Stromal cell of bone marrow (primary cell): Measurements from ENCODE around the gene KDM5B.
"Not testable (repeated sequence)": the region's sequence is repeated elsewhere in the genome, so short reads cannot be mapped to it uniquely, and the experiment has no call there.

Experiments used
- DNase-seq: peaks from one replicate; pipeline ENCODE4 v3.0.0-alpha.2; 2012; ENCODE audit warnings: low read depth

Gene KDM5B

GRCh38 chr1:202791077-202791747, 17.0 kb downstream of the KDM5B start:
- DNase-seq = no peak

GRCh38 chr1:202788800-202789199, 19.4 kb downstream of the KDM5B start:
- DNase-seq = no peak

- no peak for DNase-seq
These were observed 21.4 kb downstream of the KDM5B start for GRCh38 chr1:202786804-202787203.

- no peak for DNase-seq
These were observed 27.0 kb downstream of the KDM5B start for GRCh38 chr1:202781180-202781579.

- no peak for DNase-seq
These were observed 38.1 kb downstream of the KDM5B start for GRCh38 chr1:202770135-202770534.

GRCh38 chr1:202765721-202766120, 42.5 kb downstream of the KDM5B start:
- DNase-seq = peak; percentile 5

- DNase-seq = no peak
These were observed 46.2 kb downstream of the KDM5B start for GRCh38 chr1:202762019-202762418.

- no peak for DNase-seq
These were observed 47.6 kb downstream of the KDM5B start for GRCh38 chr1:202760589-202760988.

- peak; percentile 2 for DNase-seq
These were observed 51.8 kb downstream of the KDM5B start for GRCh38 chr1:202756391-202756790.

GRCh38 chr1:202754293-202754692, 53.9 kb downstream of the KDM5B start:
- DNase-seq = no peak

GRCh38 chr1:202752774-202753173, 55.4 kb downstream of the KDM5B start:
- DNase-seq = no peak

GRCh38 chr1:202750761-202751160, 57.5 kb downstream of the KDM5B start:
- no peak for DNase-seq

- DNase-seq = no peak
These were observed 58.2 kb downstream of the KDM5B start for GRCh38 chr1:202750024-202750423.

- no peak for DNase-seq
These were observed 62.8 kb downstream of the KDM5B start for GRCh38 chr1:202745323-202745888.

- not testable (repeated sequence) for DNase-seq
These were observed 63.5 kb downstream of the KDM5B start for GRCh38 chr1:202744770-202745169.

- no peak for DNase-seq
These were observed 65.7 kb downstream of the KDM5B start for GRCh38 chr1:202742496-202742895.

GRCh38 chr1:202733251-202733650, 75.0 kb downstream of the KDM5B start:
- DNase-seq = no peak

GRCh38 chr1:202728951-202729350, 79.3 kb downstream of the KDM5B start:
- no peak for DNase-seq

- DNase-seq = no peak
These were observed 82.7 kb downstream of the KDM5B start for GRCh38 chr1:202725526-202725925.

GRCh38 chr1:202723708-202724107, 84.5 kb downstream of the KDM5B start:
- DNase-seq = no peak

GRCh38 chr1:202723046-202723445, 85.2 kb downstream of the KDM5B start:
- DNase-seq = not testable (repeated sequence)

- DNase-seq = no peak
These were observed 91.6 kb downstream of the KDM5B start for GRCh38 chr1:202716654-202717053.

- DNase-seq = not testable (repeated sequence)
These were observed 94.0 kb downstream of the KDM5B start for GRCh38 chr1:202714202-202714601.

GRCh38 chr1:202713110-202713509, 95.1 kb downstream of the KDM5B start:
- DNase-seq = no peak
